Measurements from ENCODE around the gene CDC14C.

DNA sequence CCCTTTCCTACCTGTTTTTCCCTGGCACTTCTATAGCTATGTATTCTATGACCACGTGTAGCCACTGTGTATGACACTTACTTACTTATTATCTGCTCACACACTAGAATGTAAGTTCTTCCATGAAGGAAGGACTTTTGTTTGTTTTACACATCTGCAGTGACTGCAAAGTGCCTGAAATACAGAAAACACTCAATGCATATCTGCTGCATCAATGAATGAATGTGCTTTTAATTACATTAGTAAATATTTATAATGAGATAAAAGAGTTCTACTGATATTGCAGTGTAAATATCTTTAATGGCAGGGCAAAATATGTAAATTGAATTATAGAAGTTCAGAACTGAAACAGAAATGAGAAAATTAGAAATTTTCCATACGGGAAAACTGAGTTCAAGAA, 43.5 kb upstream of the CDC14C start:
- TF ChIP-seq EP300 (IDR thresholded peaks at IDR 0.05) (no peak), POLR2A (IDR thresholded peaks at IDR 0.05) (no peak), POLR2AphosphoS5 (IDR thresholded peaks at IDR 0.05) (no peak)
- TF ChIP-seq, protein P1, sequence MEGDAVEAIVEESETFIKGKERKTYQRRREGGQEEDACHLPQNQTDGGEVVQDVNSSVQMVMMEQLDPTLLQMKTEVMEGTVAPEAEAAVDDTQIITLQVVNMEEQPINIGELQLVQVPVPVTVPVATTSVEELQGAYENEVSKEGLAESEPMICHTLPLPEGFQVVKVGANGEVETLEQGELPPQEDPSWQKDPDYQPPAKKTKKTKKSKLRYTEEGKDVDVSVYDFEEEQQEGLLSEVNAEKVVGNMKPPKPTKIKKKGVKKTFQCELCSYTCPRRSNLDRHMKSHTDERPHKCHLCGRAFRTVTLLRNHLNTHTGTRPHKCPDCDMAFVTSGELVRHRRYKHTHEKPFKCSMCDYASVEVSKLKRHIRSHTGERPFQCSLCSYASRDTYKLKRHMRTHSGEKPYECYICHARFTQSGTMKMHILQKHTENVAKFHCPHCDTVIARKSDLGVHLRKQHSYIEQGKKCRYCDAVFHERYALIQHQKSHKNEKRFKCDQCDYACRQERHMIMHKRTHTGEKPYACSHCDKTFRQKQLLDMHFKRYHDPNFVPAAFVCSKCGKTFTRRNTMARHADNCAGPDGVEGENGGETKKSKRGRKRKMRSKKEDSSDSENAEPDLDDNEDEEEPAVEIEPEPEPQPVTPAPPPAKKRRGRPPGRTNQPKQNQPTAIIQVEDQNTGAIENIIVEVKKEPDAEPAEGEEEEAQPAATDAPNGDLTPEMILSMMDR (IDR thresholded peaks at IDR 0.05) = no peak

All from gastroesophageal sphincter (tissue), 3 donors.